CD14-positive monocyte (primary cell): ENCODE measurements around the gene MARCHF5. TPM values are rescaled to one million over a fixed set of nuclear protein-coding genes. Genes with fewer than 3 reads are reported as not detected.
A peak's percentile ranks its signal among the peaks of the same experiment; 100 is the strongest.

ENCODE experiments used
- DNase-seq, 3 donors: peaks; one replicate each; pipeline ENCODE4 v3.0.0-alpha.2; 2011 to 2022
- H2AFZ ChIP-seq: 2 replicates; pipeline ENCODE4 v1.6.0; 2012; ENCODE audit warnings: mild to moderate bottlenecking, low read depth, low read length, inconsistent platforms; ENCODE audit not compliant: insufficient read depth, poor library complexity, severe bottlenecking
- H3K27ac ChIP-seq, 2 donors: 1 replicate in 1 of 2; 2 replicates in 1 of 2; pipeline ENCODE4 v1.5.1; 2012 to 2013; ENCODE audit warnings: low read length in 2 of 2, control low read depth in 1 of 2, inconsistent platforms in 1 of 2, low read depth in 1 of 2, mild to moderate bottlenecking in 1 of 2
- H3K27me3 ChIP-seq, 2 donors: one replicate each; pipeline versions ENCODE4 v1.6.0 to v1.6.1; 2011 to 2013; ENCODE audit warnings: low read length in 2 of 2; ENCODE audit not compliant: control insufficient read depth in 2 of 2, insufficient read depth in 2 of 2
- H3K36me3 ChIP-seq, 2 donors: replicated peaks in 1 of 2; 1 replicate in 1 of 2; 2 replicates in 1 of 2; pipeline versions ENCODE4 v1.5.1 to v1.6.1; 2012 to 2013; ENCODE audit warnings: low read length in 2 of 2, control low read depth in 1 of 2, inconsistent platforms in 1 of 2, mild to moderate bottlenecking in 1 of 2; ENCODE audit not compliant: insufficient read depth in 2 of 2, control insufficient read depth in 1 of 2
- H3K4me1 ChIP-seq, 2 donors: 1 replicate in 1 of 2; 2 replicates in 1 of 2; pipeline versions ENCODE4 v1.5.1 to v1.6.1; 2012 to 2013; ENCODE audit warnings: low read length in 2 of 2, control low read depth in 1 of 2, inconsistent platforms in 1 of 2, mild to moderate bottlenecking in 1 of 2, moderate library complexity in 1 of 2; ENCODE audit not compliant: insufficient read depth in 2 of 2, control insufficient read depth in 1 of 2
- H3K4me2 ChIP-seq: replicated peaks from 2 replicates; pipeline ENCODE3; 2012; ENCODE audit warnings: low read length, moderate library complexity, mild to moderate bottlenecking; ENCODE audit not compliant: poor library complexity, severe bottlenecking; ENCODE audit errors: extremely low read depth
- H3K4me3 ChIP-seq, 3 experiments: fragments of 200-600 bp in 1 of 3; sonication (generic) in 1 of 3; replicated peaks in 1 of 3; 1 replicate in 2 of 3; 2 replicates in 1 of 3; pipeline ENCODE4 v1.5.1; 2011 to 2013; ENCODE audit warnings: low read length in 3 of 3, mild to moderate bottlenecking in 3 of 3, control low read depth in 2 of 3, low read depth in 2 of 3, inconsistent platforms in 1 of 3, moderate library complexity in 1 of 3
- H3K79me2 ChIP-seq: 2 replicates; pipeline ENCODE4 v1.6.0; 2012; ENCODE audit warnings: mild to moderate bottlenecking, control low read depth, inconsistent platforms, low read length, moderate library complexity; ENCODE audit not compliant: insufficient read depth
- H3K9ac ChIP-seq: 2 replicates; pipeline ENCODE4 v1.6.0; 2017; ENCODE audit warnings: low read length, mild to moderate bottlenecking; ENCODE audit not compliant: insufficient read depth, poor library complexity, severe bottlenecking
- H3K9me3 ChIP-seq, 2 donors: replicated peaks in 1 of 2; 1 replicate in 1 of 2; 2 replicates in 1 of 2; pipeline versions ENCODE4 v1.5.1 to v1.6.1; 2012 to 2013; ENCODE audit warnings: low read length in 2 of 2, control low read depth in 1 of 2; ENCODE audit not compliant: control insufficient read depth in 1 of 2, insufficient read depth in 1 of 2
- H4K20me1 ChIP-seq: 2 replicates; pipeline ENCODE4 v1.6.0; 2012; ENCODE audit warnings: mild to moderate bottlenecking, low read length, control low read depth, moderate library complexity; ENCODE audit not compliant: insufficient read depth
- H3K27ac Mint-ChIP-seq, 7 donors: one replicate each; pipeline ENCODE4 v1.8.0; 2020; ENCODE audit warnings: mild to moderate bottlenecking in 7 of 7, mixed read lengths in 7 of 7, moderate library complexity in 6 of 7, inconsistent platforms in 2 of 7
- H3K27me3 Mint-ChIP-seq, 3 donors: one replicate each; pipeline ENCODE4 v1.8.0; 2021 to 2022; ENCODE audit warnings: low read depth in 3 of 3, mild to moderate bottlenecking in 3 of 3, mixed read lengths in 3 of 3, moderate library complexity in 3 of 3, inconsistent platforms in 1 of 3
- H3K36me3 Mint-ChIP-seq, 2 donors: one replicate each; pipeline ENCODE4 v1.8.0; 2020; ENCODE audit warnings: mixed read lengths in 2 of 2, inconsistent platforms in 1 of 2, mild to moderate bottlenecking in 1 of 2
- H3K4me1 Mint-ChIP-seq: one replicate; pipeline ENCODE4 v1.8.0; 2020; ENCODE audit warnings: mild to moderate bottlenecking, mixed read lengths
- H3K4me3 Mint-ChIP-seq, 2 donors: one replicate each; pipeline ENCODE4 v1.8.0; 2020; ENCODE audit warnings: mild to moderate bottlenecking in 2 of 2, mixed read lengths in 2 of 2, moderate library complexity in 1 of 2
- H3K9me3 Mint-ChIP-seq, 7 donors: one replicate each; pipeline ENCODE4 v1.8.0; 2020 to 2022; ENCODE audit warnings: mixed read lengths in 7 of 7, mild to moderate bottlenecking in 6 of 7, moderate library complexity in 6 of 7, inconsistent platforms in 2 of 7
- WGBS: methylation state at CpG from one replicate; pipeline ENCODE4 v1.1.5; 2013; ENCODE audit warnings: missing lambda C conversion rate; ENCODE audit not compliant: insufficient coverage; 5-methylcytosine and 5-hydroxymethylcytosine counted together
- intact Hi-C, 2 donors: fragments of 100-400 bp; cut with micrococcal nuclease; formaldehyde crosslinking; loops; one replicate each; pipeline versions ENCODE4 v1.15.0 to v1.15.1; 2023
- polyA plus RNA-seq, 3 donors: library from polyadenylated mRNA; depleted of rRNA in 1 of 3; unstranded in 2 of 3; stranded (reverse) in 1 of 3; fragments of 300-500 nt in 2 of 3; fragments of >200 nt in 1 of 3; fragmentation: Illumina TruSeq in 2 of 3; gene quantifications; 1 replicate in 2 of 3; 2 replicates in 1 of 3; pipeline ENCODE4 v1.2.3, GENCODE V29; 2012 to 2021
- TF ChIP-seq, protein P1 (sequence below): fragments of 200-600 bp; IDR thresholded peaks from one replicate; pipeline ENCODE4 v1.8.0; 2022; ENCODE audit warnings: antibody characterized with exemption, mild to moderate bottlenecking

The MARCHF5 gene
- polyA plus RNA-seq, 3 donors = 15.8 to 30.6 (median 29.6) TPM

DNA sequence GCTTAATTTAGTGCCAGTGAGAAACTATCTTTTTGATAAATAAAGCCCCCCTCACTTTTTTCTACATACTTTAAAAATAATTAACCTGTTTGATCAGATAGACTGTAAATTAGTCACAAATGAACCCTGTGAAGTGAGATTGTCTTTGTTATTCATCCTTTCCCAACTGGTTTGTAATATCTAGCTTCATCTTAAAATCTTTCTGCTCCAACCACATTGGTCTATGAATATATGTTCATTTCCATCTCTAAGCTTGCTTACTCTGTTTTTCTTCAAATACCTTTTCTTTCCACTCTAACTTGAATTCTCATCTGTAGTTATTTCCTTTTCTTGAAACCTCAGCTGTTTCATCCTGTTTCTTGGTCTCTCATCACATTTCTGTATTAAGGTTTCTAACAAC, 12.1 kb downstream of the MARCHF5 start:
- intact Hi-C loops = no loop called here
- H3K27me3 Mint-ChIP-seq = no peaks in the 10 kb centered on the region

DNA sequence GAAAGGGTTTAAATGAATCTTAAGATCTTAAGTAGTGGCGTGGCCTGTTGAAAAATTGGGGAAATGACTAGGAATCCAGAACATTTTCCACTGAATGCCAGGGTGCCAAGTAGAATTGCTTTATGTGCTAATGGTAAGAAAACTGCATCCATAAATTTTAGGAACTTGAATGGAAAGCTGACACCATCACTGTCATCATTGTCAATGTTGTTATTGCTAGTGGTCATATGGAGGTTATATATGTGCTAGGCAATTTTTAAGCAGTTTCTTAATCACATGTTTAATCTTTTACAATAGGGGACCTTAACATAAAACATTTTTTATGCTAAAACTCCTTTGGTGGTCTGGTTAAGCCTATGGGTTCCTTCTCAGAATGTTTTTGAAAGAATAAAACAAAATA, 13.1 kb downstream of the MARCHF5 start:
- H3K4me1 Mint-ChIP-seq = peaks cover 13% of the 10 kb centered on the region
- no peaks in the 10 kb centered on the region for H3K27me3 Mint-ChIP-seq
- WGBS = 86% methylated on average over 1 of the region's 1 CpG

More for the DNA sequence above, 12.1 kb downstream of the MARCHF5 start:
- Histone ChIP-seq H4K20me1 (peaks cover 96% of the 10 kb centered on the region), H3K9ac (no peak overlapping the region), H3K27ac (no peak overlapping the region), H3K4me2 (no peak overlapping the region), H3K9me3 (no peaks in the 10 kb centered on the region), H3K79me2 (peaks cover 94% of the 10 kb centered on the region), H3K27me3 (no peaks in the 10 kb centered on the region), H3K36me3 (peaks cover 8 to 33% of the 10 kb centered on the region in 2 donors), H3K4me3 (no peak overlapping the region), H3K4me1 (no peaks in the 10 kb centered on the region), H2AFZ (no peak overlapping the region)
- H3K27ac Mint-ChIP-seq = peak overlapping the region in 1 of 7 donors; percentile 28
- TF ChIP-seq, protein P1, sequence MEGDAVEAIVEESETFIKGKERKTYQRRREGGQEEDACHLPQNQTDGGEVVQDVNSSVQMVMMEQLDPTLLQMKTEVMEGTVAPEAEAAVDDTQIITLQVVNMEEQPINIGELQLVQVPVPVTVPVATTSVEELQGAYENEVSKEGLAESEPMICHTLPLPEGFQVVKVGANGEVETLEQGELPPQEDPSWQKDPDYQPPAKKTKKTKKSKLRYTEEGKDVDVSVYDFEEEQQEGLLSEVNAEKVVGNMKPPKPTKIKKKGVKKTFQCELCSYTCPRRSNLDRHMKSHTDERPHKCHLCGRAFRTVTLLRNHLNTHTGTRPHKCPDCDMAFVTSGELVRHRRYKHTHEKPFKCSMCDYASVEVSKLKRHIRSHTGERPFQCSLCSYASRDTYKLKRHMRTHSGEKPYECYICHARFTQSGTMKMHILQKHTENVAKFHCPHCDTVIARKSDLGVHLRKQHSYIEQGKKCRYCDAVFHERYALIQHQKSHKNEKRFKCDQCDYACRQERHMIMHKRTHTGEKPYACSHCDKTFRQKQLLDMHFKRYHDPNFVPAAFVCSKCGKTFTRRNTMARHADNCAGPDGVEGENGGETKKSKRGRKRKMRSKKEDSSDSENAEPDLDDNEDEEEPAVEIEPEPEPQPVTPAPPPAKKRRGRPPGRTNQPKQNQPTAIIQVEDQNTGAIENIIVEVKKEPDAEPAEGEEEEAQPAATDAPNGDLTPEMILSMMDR = no peak
- no peak overlapping the region for H3K4me3 Mint-ChIP-seq
- no peak for DNase-seq
- H3K36me3 Mint-ChIP-seq = peaks cover 13 to 31% of the 10 kb centered on the region in 2 donors
- H3K9me3 Mint-ChIP-seq = peaks cover 0 to 1% (median 0%) of the 10 kb centered on the region in 7 donors
- peaks cover 13% of the 10 kb centered on the region for H3K4me1 Mint-ChIP-seq

More for the DNA sequence above, 13.1 kb downstream of the MARCHF5 start:
- Histone ChIP-seq H3K4me1 (no peaks in the 10 kb centered on the region), H4K20me1 (peaks cover 96% of the 10 kb centered on the region), H3K9ac (no peak overlapping the region), H3K36me3 (peaks cover 6 to 29% of the 10 kb centered on the region in 2 donors), H3K4me3 (no peak overlapping the region), H3K9me3 (no peaks in the 10 kb centered on the region), H2AFZ (no peak overlapping the region), H3K4me2 (no peak overlapping the region), H3K27me3 (no peaks in the 10 kb centered on the region), H3K79me2 (peaks cover 93% of the 10 kb centered on the region), H3K27ac (no peak overlapping the region)
- TF ChIP-seq, protein P1 = no peak
- Mint-ChIP-seq H3K9me3 (peaks cover 0 to 1% (median 0%) of the 10 kb centered on the region in 7 donors), H3K27ac (no peak overlapping the region), H3K4me3 (no peak overlapping the region), H3K36me3 (peaks cover 9 to 29% of the 10 kb centered on the region in 2 donors)
- intact Hi-C loops = no loop called here
- no peak for DNase-seq
